ENCODE results near the gene COMP.

COMP gene

DNA sequence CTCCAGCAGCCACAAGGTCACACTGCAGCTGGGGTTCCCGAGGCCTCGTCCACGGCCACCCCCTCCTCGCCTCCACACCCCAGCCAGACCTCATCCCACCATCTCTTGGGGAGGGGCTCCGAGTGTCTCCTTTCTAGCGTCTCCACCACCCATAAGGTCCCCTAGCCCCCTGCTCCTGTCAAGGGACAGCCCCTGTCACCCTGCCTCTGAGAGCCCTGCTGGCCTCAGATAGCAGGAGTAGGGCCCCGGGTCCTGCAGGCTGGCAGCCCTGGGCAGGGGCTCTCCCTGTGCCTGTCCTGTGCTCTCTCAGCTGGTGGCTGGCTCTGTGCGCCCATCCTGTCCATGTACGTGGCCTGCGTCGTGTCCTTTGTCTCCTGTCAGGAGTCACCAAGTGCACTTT lies 17.0 kb downstream of the COMP start:
- Histone ChIP-seq H3K36me3 (no peaks in the 10 kb centered on the region), H3K27ac (no peak overlapping the region), H3K4me1 (ENCODE audit: control insufficient read depth in 1 of 2, insufficient read depth in 1 of 2, low read depth in 1 of 2, low read length in 1 of 2) (no peaks in the 10 kb centered on the region), H3K4me3 (ENCODE audit: low read depth in 1 of 2, low read length in 1 of 2) (no peak overlapping the region), H3K9me3 (no peaks in the 10 kb centered on the region), H3K27me3 (no peaks in the 10 kb centered on the region)
- TF ChIP-seq, protein P1, sequence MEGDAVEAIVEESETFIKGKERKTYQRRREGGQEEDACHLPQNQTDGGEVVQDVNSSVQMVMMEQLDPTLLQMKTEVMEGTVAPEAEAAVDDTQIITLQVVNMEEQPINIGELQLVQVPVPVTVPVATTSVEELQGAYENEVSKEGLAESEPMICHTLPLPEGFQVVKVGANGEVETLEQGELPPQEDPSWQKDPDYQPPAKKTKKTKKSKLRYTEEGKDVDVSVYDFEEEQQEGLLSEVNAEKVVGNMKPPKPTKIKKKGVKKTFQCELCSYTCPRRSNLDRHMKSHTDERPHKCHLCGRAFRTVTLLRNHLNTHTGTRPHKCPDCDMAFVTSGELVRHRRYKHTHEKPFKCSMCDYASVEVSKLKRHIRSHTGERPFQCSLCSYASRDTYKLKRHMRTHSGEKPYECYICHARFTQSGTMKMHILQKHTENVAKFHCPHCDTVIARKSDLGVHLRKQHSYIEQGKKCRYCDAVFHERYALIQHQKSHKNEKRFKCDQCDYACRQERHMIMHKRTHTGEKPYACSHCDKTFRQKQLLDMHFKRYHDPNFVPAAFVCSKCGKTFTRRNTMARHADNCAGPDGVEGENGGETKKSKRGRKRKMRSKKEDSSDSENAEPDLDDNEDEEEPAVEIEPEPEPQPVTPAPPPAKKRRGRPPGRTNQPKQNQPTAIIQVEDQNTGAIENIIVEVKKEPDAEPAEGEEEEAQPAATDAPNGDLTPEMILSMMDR (IDR thresholded peaks at IDR 0.05) = no peak

DNA sequence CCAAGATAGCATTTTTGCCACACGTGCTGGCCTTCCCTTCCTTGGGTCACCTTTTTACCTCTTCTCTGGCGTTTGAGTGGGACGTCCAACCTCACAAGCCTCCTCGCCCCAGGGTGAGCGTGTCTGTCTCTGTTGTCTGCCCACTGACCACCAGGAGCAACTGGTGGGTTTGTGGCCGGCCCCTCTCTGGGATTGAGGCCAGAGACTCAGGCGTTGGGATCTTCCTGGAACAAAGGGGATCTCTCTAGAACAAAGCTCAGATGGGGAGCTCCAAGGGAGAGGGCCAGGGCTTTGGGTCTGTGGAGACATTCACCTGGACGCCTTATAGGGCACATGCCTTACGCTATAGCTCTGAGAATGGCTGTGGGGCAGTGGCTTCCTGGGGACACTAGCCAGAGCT lies 17.4 kb downstream of the COMP start:
- no peaks in the 10 kb centered on the region for H3K9me3 ChIP-seq
- H3K4me1 ChIP-seq (ENCODE audit: control insufficient read depth in 1 of 2, insufficient read depth in 1 of 2, low read depth in 1 of 2, low read length in 1 of 2) = no peaks in the 10 kb centered on the region
- H3K27ac ChIP-seq = no peak overlapping the region
- TF ChIP-seq, protein P1 (IDR thresholded peaks at IDR 0.05) = no peak
- no peaks in the 10 kb centered on the region for H3K27me3 ChIP-seq
- H3K36me3 ChIP-seq = no peaks in the 10 kb centered on the region
- H3K4me3 ChIP-seq (ENCODE audit: low read depth in 1 of 2, low read length in 1 of 2) = no peak overlapping the region

DNA sequence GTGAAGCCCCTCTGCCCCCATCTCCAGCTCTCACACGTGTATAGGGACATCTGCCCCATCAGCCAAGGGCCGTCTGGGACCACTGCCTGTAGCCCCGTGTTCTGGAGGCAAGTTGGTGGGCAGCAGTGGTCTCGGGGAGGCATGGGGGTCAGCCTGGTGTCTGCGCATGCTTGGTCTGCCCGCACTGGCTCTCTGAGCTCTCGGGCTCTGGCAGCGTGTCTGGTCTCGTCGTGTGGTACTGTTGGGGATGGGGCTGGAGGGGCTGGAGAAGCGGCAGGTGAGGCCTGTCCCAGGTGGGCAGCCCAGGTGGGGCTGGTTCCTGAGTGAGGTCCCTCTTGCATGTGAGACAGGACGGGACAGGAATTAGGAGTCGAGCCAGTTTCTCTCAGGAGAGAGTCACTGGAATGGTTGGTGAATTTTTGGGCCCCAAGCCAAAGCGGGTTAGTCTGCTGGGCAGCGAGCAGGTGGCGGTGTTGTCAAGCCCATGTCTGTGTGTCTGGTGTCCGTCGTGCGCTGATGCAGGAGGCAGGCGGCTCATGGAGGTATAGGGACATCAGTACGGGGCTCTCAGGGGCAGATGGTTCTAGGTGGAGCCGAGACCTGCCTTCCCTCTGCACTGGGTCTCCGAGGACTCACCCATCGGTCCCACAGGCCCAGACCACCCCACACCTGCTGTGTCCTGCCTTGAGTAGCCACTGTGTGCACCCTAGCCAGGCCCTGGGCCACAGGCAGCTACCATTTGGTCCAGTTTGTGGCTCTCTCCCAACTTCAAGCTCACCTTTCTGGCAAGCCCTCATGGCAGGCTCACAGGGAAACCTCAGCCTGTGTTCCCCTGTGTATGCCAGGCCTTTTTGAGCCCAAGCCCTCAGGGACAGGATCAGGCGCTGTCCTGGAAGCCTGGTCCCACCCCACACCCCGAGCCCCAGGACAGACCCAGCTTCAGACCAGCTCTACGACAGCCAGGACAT lies 18.2 kb downstream of the COMP start:
- TF ChIP-seq, protein P1 (IDR thresholded peaks at IDR 0.05) = no peak
- no peaks in the 10 kb centered on the region for H3K27me3 ChIP-seq
- no peaks in the 10 kb centered on the region for H3K36me3 ChIP-seq
- H3K9me3 ChIP-seq = no peaks in the 10 kb centered on the region
- no peak overlapping the region for H3K27ac ChIP-seq
- H3K4me1 ChIP-seq (ENCODE audit: control insufficient read depth in 1 of 2, insufficient read depth in 1 of 2, low read depth in 1 of 2, low read length in 1 of 2) = no peaks in the 10 kb centered on the region
- H3K4me3 ChIP-seq (ENCODE audit: low read depth in 1 of 2, low read length in 1 of 2) = no peak overlapping the region

DNA sequence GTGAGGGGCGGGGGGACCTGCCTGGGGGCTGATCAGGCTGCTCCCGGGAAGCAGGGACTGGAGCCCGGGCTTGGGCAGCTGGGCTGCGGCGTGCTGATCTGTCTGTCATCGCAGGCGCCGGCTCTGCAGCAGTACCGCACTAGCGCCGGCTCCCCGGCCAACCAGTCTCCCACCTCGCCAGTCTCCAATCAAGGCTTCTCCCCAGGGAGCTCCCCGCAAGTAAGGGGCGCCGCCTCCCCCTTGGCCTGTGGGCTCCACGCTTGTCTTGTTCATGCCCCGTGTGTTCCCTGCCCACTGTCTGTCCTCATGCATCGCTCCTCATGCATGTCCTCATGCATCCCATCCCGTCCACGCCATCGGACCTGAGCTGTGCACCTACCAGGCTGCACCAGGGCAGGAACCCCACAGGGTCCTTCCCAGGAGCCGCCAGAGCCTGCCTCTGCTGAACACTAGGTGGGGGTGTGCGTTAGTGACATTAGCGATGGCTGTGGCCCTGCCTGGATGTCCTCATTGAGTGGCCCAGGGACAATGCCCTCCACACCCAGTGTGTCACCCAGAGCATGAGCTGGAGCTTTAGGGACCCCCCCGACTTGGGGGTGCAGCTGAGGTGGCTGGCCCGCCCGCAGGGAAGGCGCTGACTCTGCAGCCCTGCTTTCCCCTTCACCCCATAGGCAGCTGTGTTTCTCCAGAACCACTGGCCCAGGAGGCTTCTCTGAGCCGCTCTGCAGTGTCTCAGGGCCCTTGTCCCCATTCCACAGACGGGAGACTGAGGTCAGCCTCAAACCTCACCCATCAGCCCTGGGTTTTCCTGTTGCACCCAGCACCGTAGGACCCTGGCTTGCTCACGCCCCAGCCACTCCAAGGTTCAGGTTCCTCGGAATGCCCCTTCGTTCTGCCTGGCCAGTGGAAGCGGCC lies 19.5 kb downstream of the COMP start:
- TF ChIP-seq, protein P1 (IDR thresholded peaks at IDR 0.05) = no peak
- no peaks in the 10 kb centered on the region for H3K9me3 ChIP-seq
- H3K4me1 ChIP-seq (ENCODE audit: control insufficient read depth in 1 of 2, insufficient read depth in 1 of 2, low read depth in 1 of 2, low read length in 1 of 2) = no peaks in the 10 kb centered on the region
- H3K4me3 ChIP-seq (ENCODE audit: low read depth in 1 of 2, low read length in 1 of 2) = no peak overlapping the region
- H3K27ac ChIP-seq = no peak overlapping the region
- no peaks in the 10 kb centered on the region for H3K36me3 ChIP-seq
- no peaks in the 10 kb centered on the region for H3K27me3 ChIP-seq

DNA sequence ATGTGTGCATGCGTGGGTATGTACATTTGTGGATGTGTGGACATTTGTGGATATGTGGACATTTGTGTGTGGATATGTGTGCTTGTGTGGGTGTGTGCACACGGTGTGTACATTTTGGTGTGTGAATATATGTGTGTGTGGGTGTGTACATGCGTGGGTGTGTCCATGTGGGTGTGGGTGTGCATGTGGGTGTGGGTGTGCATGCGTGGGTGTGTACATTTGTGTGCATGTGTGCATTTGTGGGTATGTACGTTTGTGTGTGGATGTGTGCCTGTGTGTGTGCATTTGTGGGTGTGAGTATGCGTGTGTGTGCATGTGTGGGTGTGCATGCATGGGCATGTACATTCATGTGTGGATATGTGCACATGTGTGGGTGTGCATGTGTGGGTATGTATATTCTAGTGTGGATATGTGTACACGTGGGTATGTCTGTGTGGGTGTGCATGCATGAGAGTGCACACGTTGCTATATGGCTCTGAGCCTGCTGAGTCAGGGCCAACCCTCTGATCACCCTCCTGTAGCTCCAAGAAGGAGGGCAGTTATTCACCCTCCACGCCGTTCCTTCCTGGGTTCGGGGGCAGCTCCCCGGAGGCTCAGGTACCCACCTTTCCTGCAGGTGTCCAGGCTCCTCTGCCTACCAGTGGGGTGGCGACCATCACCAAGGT lies 20.3 kb downstream of the COMP start:
- Histone ChIP-seq H3K9me3 (no peaks in the 10 kb centered on the region), H3K36me3 (no peaks in the 10 kb centered on the region), H3K27ac (no peak overlapping the region), H3K27me3 (no peaks in the 10 kb centered on the region), H3K4me3 (ENCODE audit: low read depth in 1 of 2, low read length in 1 of 2) (no peak overlapping the region), H3K4me1 (ENCODE audit: control insufficient read depth in 1 of 2, insufficient read depth in 1 of 2, low read depth in 1 of 2, low read length in 1 of 2) (no peaks in the 10 kb centered on the region)
- TF ChIP-seq, protein P1 (IDR thresholded peaks at IDR 0.05) = no peak

Data from neutrophil (primary cell).